Activated CD8-positive, alpha-beta memory T cell treated with anti-CD3 and anti-CD28 coated beads for 36 hours (primary cell): ENCODE results near the gene NGF. TPM values are rescaled to one million over a fixed set of nuclear protein-coding genes. Genes with fewer than 3 reads are reported as not detected.
"Not testable (repeated sequence)": the region's sequence is repeated elsewhere in the genome, so short reads cannot be mapped to it uniquely, and the experiment has no call there.

ENCODE experiments used
- CTCF ChIA-PET: fragments of 350-600 bp; sonication (Branson Sonifier 250); formaldehyde crosslinking; loops from one replicate; lab custom pipeline; 2021; ENCODE audit warnings: antibody characterized with exemption; lab: Charles Lee
- POLR2A ChIA-PET: fragments of 350-600 bp; sonication (Branson Sonifier 250); formaldehyde crosslinking; loops from one replicate; lab custom pipeline; 2021; ENCODE audit warnings: antibody characterized with exemption; lab: Charles Lee
- total RNA-seq, 2 experiments: library from RNA; stranded (reverse); gene quantifications; one replicate each; pipeline ENCODE4 v1.2.3, GENCODE V29; 2021

Gene NGF
- not detected for total RNA-seq

DNA sequence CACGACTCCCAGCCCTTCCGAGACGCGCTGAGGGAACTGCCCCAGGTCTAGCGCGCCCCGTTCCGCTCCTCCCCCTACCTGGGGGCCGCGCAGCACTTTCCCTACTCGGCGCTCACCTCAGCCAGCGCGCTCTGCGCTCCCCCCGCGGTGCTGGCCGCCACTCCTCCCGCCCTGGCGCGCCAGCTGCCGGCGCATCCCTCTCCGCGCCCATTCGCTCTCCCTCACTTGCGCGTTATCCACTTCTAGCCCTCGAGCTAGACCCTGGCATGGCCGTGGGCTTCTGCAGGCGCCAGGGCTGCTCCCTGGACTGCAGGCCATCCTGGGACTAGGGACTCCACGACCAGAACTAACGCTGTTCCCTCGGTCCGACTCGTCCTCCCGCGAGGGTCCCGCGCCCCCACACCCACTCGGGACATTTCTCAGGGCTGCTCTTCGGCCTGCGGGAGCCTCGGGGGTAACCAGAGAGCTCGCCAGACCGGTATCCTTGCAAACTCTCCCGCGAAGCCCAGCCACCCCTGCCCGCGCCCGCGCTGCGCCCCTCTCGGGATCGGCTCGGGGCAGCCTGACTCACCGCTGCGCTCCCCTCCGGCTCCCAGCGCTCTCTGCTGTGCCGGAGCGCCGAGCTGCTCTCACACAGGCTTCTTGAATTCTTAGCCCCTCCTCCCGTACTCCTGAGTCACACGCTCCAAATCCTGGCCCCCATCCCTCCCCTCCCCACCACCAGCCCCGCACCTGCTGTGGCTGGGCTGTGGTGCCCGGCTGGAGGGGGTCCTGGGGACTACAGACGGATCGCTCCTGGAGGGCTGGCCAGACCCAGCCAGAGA, at the start of gene NGF:
Gene NGF, minus strand, starts transcription at position 617 of the 824 bp plus-strand sequence. CDS start 51,454 bp downstream, outside the sequence.
- CTCF ChIA-PET: no interaction called here

DNA sequence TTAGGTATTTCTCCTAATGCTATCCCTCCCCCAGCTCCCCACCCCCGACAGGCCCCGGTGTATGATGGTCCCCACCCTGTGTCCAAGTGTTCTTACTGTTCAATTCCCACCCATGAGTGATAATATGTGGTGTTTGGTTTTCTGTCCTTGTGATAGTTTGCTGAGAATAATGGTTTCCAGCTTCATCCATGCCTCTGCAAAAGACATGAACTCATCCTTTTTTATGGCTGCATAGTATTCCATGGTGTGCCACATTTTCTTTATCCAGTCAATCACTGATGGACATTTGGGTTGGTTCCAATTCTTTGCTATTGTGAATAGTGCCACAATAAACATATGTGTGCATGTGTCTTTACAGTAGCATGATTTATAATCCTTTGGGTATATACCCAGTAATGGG, 45.4 kb upstream of the NGF start:
- POLR2A ChIA-PET, CTCF ChIA-PET: not testable (repeated sequence)

More for the DNA sequence above, at the start of gene NGF:
- POLR2A ChIA-PET: no interaction called here

DNA sequence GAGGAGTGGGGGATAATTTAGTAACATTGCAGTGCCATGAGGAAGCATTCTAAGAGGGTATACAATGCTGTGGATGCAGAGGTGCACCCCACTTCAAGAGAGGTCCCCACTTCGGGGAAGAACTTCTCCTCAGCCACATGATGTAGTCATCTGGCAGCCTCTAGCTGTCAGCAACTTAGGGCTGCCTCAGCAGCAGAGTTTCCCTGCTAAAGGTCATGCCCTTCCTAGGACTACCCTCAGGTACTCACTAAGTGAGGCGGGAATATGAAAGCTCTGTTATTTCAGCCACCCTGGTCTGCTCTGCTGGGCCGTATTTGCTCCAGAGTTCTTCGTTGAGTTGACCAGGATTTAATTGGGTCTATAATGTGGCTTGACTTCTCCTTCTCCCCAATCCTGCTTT, 41.9 kb upstream of the NGF start:
- ChIA-PET POLR2A (no interaction called here), CTCF (no interaction called here)

DNA sequence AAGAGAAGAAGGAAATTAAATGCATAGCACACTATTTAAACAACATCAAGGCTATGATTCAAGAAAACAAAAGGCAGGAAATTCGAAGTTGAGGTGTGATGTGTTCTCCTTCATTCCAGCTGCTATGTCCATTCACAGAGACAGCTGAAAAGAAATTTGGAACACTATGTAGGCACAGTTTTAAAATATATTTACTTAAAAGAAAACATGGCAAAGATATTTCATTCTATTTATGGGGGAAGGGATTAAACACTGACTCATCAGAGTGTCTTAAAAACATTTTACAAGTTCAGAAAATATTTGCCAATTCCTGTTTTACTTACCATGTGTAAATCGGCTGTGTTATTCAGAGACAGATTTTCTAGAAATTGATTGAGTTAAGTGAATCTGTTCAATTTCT, 39.4 kb upstream of the NGF start:
- ChIA-PET POLR2A (no interaction called here), CTCF (no interaction called here)

DNA sequence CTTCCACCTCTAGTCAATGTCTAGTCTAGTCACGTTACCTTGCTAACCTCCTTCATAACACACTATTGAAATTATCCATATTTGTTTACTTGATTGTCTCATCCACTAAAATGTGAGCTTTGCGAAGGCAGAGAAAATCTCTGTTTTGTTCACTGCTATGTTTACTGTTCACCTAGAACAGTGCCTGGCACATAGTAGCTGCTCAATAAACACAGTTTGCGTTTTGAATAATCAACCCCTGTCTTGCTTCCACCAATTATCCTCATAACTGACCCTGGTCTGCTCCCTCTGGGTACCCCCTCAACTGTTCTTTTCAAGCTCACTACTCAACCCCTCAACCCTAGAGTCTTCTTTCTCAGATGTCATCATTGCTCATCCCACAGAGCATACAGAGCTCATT, 36.5 kb upstream of the NGF start:
- CTCF ChIA-PET: no interaction called here
- POLR2A ChIA-PET: no interaction called here

DNA sequence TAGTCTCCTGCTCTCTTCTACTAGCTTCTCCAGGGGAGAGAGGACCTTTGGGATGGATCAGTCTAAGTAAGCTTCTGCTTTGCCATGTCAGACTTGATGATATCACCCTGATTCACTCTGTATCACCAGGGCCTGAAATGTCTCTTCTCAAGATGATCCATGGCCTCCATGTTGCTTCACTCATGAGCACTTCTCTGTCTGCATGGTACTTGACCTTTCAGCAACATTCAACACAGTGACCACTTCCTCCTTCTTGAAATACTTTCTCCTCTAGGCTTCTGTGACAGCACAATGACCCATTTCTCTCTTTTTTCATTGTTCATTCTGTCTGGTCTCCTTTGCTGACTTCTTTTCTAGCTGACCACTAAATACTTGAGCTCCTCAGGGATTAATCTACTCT, 35.3 kb upstream of the NGF start:
- CTCF ChIA-PET: no interaction called here
- POLR2A ChIA-PET: no interaction called here

DNA sequence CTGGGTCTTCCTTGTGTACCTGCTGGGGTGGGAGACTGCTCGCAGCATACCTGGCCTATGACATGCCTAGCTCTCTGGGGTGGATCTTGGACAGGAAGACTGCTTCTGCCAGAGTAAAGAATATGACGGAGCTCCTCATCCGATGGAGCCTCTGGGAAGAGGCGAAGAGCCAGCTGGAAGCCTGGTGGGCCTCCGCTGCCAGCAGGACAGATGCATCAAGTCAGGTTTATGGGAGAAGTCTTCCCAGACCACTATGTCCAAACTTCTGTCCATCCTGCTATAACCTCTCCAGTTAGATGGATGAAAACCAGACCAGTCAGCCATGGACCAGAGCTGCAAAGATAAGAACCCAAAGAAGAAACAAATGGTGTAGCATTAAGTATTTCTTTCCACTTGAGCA, 27.7 kb upstream of the NGF start:
- POLR2A ChIA-PET: no interaction called here

DNA sequence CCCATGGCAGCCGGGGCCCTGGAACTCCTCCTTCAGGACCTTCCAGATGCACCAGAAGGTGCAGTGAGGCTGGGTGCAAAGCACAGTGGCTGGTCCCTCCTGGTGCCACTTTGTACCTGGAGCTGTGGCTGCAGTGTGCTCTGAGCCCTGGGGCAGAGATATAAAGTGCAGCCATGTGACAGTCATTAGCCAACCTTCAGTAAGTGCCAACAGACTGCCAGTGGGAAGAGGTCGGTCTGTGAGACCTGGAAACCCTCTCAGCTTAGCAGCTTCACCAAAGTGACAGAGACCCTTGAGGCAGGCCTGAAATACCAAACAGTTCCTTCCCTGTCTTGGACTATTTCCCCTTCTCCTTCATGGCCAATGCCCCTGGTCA, 26.7 kb upstream of the NGF start:
- ChIA-PET POLR2A (no interaction called here), CTCF (no interaction called here)

More for the DNA sequence above, 27.7 kb upstream of the NGF start:
- CTCF ChIA-PET: no interaction called here

DNA sequence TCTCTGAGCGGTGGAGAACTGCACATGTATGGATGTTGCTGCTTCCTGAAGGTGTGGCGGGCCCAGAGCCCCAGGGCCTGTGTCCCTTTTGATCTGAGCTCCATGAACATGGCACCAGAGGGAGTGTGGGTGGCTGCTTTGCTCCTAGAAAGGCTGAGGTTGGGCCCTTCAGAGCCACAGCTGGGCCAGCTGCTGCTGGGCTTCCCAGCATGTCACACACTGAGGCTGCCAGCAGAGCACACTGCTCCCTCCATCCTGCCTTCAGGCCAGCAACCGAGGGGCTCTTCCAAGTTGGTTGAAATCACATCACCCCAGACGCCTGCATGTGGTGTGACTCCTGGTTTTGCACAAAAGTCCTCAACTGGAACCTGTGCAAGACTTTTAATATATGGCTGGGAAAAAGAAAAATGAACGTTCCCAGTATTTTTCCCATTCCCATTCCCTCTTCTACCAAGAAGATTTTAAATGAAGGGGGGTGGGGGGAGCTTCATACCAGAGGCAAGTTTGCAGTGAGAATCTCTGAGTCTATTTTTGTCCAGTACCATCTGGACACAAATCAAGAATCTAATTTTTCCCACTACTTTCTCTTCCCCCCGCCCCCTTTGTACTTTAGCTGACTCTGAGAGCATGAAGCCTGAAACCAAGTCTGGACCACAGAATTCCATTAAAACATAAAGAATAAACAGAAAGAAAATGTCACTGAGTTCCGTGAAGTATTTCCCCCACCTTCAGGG, 26.2 kb upstream of the NGF start:
- CTCF ChIA-PET: no interaction called here
- POLR2A ChIA-PET: no interaction called here

DNA sequence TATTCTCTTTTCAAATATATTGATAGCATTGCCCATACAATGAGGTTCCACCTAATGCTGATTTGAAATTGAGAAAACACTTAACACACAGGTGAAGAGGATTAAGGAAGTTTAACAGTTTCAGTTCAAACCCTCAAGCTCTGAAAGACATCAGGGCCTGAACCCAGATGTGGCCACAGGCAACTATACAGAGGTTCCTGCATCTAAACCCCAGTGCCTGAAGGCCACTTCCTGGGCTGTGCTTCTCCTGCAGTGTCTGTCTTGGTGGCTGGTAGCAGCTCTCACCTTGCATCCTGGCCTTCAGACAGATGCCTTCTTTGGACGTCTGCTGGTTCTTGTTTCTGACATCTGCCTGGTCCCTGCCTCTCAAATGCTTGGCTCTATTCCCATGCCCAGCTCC, 25.1 kb upstream of the NGF start:
- CTCF ChIA-PET: no interaction called here
- POLR2A ChIA-PET: no interaction called here

DNA sequence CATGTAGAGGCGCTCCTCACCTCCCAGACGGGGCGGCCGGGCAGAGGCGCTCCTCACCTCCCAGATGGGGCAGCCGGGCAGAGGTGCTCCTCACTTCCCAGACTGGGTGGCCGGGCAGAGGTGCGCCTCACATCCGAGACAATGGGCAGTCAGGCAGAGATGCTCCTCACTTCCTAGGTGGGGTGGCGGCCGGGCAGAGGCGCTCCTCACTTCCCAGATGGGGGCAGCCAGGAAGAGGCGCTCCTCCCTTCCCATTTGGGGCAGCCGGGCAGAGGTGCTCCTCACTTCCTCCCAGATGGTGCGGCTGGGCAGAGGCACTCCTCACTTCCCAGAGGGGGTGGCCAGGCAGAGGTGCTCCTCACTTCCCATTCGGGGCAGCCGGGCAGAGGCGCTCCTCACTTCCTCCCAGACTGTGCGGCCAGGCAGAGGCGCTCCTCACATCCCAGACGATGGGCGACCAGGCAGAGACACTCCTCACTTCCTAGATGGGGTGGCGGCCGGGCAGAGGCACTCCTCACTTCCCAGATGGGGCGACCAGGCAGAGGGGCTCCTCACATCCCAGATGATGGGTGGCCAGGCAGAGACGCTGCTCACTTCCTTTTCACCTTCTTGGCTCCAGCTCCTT, 22.6 kb upstream of the NGF start:
- CTCF ChIA-PET, POLR2A ChIA-PET: not testable (repeated sequence)

DNA sequence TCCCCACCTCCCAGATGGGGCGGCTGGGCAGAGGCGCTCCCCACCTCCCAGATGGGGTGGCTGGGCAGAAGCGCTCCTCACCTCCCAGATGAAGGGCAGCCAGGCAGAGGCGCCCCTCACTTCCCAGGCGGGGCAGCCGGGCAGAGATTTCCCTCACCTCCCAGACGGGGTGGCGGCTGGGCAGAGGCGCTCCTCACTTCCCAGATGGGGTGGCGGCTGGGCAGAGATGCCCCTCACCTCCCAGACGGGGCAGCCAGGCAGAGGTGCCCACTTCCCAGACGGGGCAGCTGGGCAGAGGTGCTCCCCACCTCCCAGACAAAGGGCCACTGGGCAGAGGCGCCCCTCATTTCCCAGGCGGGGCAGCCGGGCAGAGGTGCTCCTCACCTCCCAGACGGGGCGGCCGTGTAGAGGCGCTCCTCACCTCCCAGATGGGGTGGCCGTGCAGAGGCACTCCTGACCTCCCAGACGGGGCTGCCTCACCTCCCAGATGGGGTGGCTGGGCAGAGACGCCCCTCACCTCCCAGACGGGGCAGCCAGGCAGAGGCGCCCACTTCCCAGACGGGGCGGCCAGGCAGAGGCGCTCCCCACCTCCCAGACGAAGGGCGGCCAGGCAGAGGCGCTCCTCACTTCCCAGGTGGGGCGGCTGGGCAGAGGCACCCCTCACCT, 21.9 kb upstream of the NGF start:
- CTCF ChIA-PET, POLR2A ChIA-PET: not testable (repeated sequence)

DNA sequence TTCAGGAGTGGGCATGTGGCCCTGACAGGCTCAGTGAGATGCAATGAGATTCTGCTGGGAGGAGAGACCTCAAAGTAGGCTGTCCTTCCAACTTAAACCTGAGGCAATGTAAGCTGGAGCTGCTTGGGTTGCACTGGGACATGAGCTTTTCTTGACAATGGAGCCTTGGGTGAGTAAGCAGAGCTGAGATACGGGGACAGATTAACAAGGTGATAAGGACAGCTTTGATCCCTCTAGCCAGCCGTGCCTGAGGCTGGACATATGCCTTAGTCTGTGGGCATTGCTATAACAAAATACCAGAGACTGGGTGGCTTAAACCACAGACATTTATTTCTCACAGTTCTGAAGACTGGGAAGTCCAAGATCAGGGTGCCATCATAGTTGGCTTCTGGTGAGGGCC, 18.3 kb upstream of the NGF start:
- ChIA-PET POLR2A (no interaction called here), CTCF (no interaction called here)

DNA sequence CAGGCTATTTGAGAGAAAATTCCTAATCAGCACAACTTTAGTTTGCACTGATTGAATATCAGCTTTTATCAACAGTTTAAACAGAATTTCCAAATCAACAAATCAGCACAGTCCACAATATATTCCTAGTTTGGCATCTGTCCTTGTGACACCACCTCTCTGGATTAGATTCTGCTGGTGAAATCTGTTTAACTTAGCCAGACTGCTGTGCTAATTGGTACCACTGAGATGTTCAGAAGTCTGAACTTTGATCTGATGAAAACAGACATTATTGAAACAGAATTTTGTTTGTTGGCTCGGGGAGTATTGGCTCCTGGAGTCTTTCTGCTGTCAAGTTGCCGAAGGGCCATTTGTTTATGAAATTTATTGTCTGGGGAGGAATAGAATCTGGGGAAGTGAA, 17.0 kb upstream of the NGF start:
- ChIA-PET CTCF (no interaction called here), POLR2A (no interaction called here)

DNA sequence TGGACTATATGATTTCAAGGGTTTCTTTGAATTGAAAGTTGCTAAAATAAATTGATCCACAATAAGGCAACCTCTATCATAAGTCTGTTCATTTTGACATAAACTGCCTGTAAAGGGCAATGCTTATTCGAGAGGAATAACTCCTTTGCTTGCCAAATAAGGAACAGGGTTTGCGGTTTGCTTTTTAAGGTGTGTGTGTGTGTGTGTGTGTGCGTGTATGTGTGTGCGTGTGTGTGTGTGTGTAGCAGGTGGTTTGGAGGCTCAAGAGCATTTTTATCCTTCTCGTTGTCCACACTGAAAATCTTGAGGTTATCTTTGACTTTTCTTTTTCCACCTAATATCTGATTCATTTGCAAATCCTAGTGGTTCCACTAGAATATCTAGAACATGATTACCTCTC, 13.1 kb upstream of the NGF start:
- ChIA-PET CTCF (no interaction called here), POLR2A (no interaction called here)

DNA sequence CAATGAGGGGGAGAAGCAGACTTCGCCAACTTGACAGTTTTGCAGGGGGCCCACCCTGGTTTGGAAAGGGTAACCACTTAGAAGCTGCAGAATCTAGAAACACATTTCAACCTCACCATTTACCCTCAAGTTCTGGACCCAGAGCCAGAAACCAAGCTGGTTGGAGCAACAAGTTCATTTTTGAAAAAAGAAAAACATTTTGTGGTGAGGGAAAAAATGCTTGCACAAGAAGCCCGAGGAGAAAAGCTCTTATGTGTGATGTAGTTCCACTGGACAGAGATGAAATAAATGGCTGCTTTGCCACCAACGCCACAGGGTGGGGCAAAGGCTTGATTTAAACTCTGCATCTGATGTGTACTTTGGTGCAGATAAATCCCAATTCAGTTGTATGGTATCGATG, 10.6 kb upstream of the NGF start:
- ChIA-PET CTCF (no interaction called here), POLR2A (no interaction called here)

DNA sequence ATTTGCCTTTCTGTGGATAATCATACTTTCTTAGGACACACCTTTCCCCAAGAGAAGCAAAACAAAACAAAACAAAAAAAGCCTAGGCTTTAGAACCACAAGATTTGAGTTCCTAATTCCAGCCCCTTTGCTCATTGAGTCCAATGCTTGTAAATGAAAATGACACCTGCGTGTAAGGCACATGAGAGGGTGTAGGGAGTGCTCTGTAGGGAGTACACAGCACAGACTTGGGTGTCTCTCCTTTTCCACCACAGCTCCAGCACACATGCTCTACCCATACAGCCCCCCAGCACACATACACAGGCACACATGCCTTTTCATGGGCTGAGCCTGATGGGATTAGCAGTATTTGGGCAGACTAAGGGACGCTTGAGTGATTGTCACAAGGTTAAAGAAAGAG, 9.2 kb upstream of the NGF start:
- ChIA-PET POLR2A (no interaction called here), CTCF (no interaction called here)

DNA sequence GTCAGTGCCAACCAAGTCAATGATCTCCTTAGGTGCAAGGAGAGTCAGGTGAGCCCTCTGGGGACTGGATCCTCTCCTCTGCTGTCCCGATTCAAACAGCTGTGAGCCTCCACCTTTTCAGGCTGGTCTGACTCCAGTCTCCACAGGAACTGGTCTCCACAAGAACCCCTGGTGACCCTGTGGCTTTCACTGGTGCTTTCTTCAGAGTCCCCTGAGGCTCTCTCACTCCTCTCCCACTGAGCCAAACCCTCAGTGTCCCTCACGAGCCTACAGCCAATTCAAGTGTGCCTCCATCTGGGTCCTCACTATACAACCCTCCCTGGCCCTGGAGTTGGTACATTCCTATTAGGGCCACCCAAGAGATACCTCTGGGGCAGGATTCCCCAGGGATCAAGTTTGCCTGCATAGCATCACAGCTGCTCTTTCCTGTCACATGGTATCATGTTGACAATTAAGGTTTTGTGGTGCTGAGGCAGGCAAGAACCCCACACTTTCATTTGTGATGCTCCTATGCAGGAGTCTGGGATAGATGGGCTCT, 5.2 kb upstream of the NGF start:
- CTCF ChIA-PET: no interaction called here
- POLR2A ChIA-PET: no interaction called here

DNA sequence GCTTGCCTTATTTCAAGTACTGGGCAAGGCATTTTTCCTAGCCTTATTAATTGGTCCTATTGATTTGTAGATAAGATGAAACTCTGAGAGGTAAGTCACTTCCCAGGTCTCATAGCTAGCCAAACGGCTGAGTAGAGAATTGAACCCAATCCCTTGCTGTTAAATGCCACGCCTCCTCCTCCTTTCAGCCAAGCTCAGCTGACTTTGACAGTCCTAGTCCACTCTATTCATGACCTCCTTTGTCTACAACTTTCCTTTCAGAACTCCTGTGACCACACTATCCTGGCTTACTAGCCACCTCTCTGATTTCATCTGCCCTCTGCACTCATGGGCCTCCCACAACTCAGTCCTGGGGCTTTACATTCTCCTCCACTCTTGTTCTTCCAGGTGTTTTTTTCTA, 3.9 kb upstream of the NGF start:
- ChIA-PET POLR2A (no interaction called here), CTCF (no interaction called here)

DNA sequence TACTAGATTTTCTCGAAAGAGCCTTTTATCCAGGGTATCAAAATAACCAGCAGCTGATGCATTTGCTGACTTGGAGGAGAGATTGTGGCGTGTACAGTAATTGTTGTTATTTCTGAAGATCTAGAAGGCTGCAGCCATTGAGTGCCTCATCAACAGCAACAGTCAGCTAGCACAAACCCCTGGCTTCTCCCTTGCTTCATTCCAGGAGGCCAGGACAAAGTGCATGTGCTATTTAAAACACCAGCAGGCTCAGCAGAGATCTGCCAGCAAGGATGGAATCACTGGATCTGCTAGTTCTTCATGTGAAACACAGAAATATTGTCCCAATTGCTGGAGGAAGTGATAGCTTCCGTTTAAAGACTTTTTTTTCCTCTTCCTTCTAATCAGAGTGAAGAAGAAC, 2.8 kb upstream of the NGF start:
- ChIA-PET CTCF (no interaction called here), POLR2A (no interaction called here)
